Loucy (cell line): ENCODE measurements around the gene ANKFY1.

Experiments
- H2AFZ ChIP-seq: fragments of 200-600 bp; sonication (generic); 2 replicates; pipeline ENCODE4 v1.6.0; 2016; ENCODE audit warnings: antibody characterized with exemption, mild to moderate bottlenecking, low read length, moderate library complexity
- H3F3A ChIP-seq: fragments of 200-600 bp; 2 replicates; pipeline ENCODE4 v1.6.0; 2016; ENCODE audit warnings: antibody characterized with exemption, low read depth, mild to moderate bottlenecking
- H3K27me3 ChIP-seq: fragments of 200-600 bp; sonication (generic); 2 replicates; pipeline ENCODE4 v1.6.1; 2014; ENCODE audit warnings: low read length, mild to moderate bottlenecking; ENCODE audit not compliant: insufficient read depth, poor library complexity, severe bottlenecking
- H3K36me3 ChIP-seq: fragments of 200-600 bp; sonication (generic); 2 replicates; pipeline ENCODE4 v1.6.1; 2016; ENCODE audit warnings: low read length; ENCODE audit not compliant: insufficient read depth
- H3K4me1 ChIP-seq: fragments of 200-600 bp; sonication (generic); 2 replicates; pipeline ENCODE4 v1.5.1; 2014; ENCODE audit warnings: low read length, mild to moderate bottlenecking; ENCODE audit not compliant: insufficient read depth, poor library complexity, severe bottlenecking
- H3K4me2 ChIP-seq: fragments of 200-600 bp; sonication (generic); 2 replicates; pipeline ENCODE4 v1.6.0; 2014; ENCODE audit warnings: antibody characterized with exemption, low read length, low read depth, mild to moderate bottlenecking; ENCODE audit not compliant: poor library complexity, severe bottlenecking
- H3K4me3 ChIP-seq: fragments of 200-600 bp; sonication (generic); 2 replicates; pipeline ENCODE4 v1.5.1; 2014; ENCODE audit warnings: low read length, mild to moderate bottlenecking, mixed read lengths; ENCODE audit not compliant: poor library complexity, severe bottlenecking
- H3K79me2 ChIP-seq: fragments of 200-600 bp; sonication (generic); 2 replicates; pipeline ENCODE4 v1.6.1; 2014; ENCODE audit warnings: low read length; ENCODE audit not compliant: insufficient read depth
- H3K9ac ChIP-seq: fragments of 200-600 bp; sonication (generic); 2 replicates; pipeline ENCODE4 v1.6.0; 2014; ENCODE audit warnings: mild to moderate bottlenecking, low read depth, low read length, moderate library complexity; ENCODE audit not compliant: poor library complexity, severe bottlenecking
- H3K9me2 ChIP-seq: fragments of 200-600 bp; sonication (generic); replicated peaks from 2 replicates; pipeline ENCODE4 v1.6.1; 2016; ENCODE audit warnings: low read depth, low read length, mixed read lengths
- H3K9me3 ChIP-seq: fragments of 200-600 bp; sonication (generic); 2 replicates; pipeline ENCODE4 v1.6.1; 2014; ENCODE audit warnings: mild to moderate bottlenecking, antibody characterized with exemption, low read length, low read depth; ENCODE audit not compliant: insufficient read depth
- H4K20me1 ChIP-seq: fragments of 200-600 bp; sonication (generic); 2 replicates; pipeline ENCODE4 v1.6.0; 2014; ENCODE audit warnings: antibody characterized with exemption, low read length, mild to moderate bottlenecking; ENCODE audit not compliant: insufficient read depth, poor library complexity, severe bottlenecking
- CTCF ChIP-seq: fragments of 200-600 bp; sonication (generic); conservative IDR thresholded peaks from 2 replicates; pipeline ENCODE4 v1.5.1; 2014; ENCODE audit warnings: mild to moderate bottlenecking, antibody characterized with exemption, low read length
- EZH2phosphoT487 ChIP-seq: fragments of 200-600 bp; IDR thresholded peaks from 2 replicates; pipeline ENCODE4 v1.6.1; 2018; ENCODE audit warnings: antibody characterized with exemption, mild to moderate bottlenecking, moderate library complexity, borderline replicate concordance

Gene ANKFY1

GRCh38 chr17:4119299-4119698, 144.5 kb downstream of the ANKFY1 start:
- H2AFZ ChIP-seq = no peak overlapping the region
- no peaks in the 10 kb centered on the region for H3K79me2 ChIP-seq
- H3K4me2 ChIP-seq = no peak overlapping the region
- H3F3A ChIP-seq = no peaks in the 10 kb centered on the region
- H3K9ac ChIP-seq = no peak overlapping the region
- H3K9me2 ChIP-seq = no peaks in the 10 kb centered on the region
- no peak overlapping the region for H3K4me3 ChIP-seq
- H4K20me1 ChIP-seq = no peaks in the 10 kb centered on the region
- H3K4me1 ChIP-seq = no peaks in the 10 kb centered on the region
- H3K27me3 ChIP-seq = no peaks in the 10 kb centered on the region
- TF ChIP-seq CTCF (no peak), EZH2phosphoT487 (no peak)
- H3K36me3 ChIP-seq = peaks cover 80% of the 10 kb centered on the region; the same call in 1 of the 2 replicates
- H3K9me3 ChIP-seq = no peaks in the 10 kb centered on the region

- Histone ChIP-seq H3K79me2 (no peaks in the 10 kb centered on the region), H3K4me3 (no peak overlapping the region), H3K4me1 (no peaks in the 10 kb centered on the region), H3F3A (no peaks in the 10 kb centered on the region), H3K36me3 (peaks cover 82% of the 10 kb centered on the region), H3K9me3 (no peaks in the 10 kb centered on the region), H3K27me3 (no peaks in the 10 kb centered on the region), H3K9ac (no peak overlapping the region), H2AFZ (no peak overlapping the region), H4K20me1 (no peaks in the 10 kb centered on the region), H3K4me2 (no peak overlapping the region), H3K9me2 (no peaks in the 10 kb centered on the region)
- TF ChIP-seq EZH2phosphoT487 (no peak), CTCF (no peak)
These were observed 145.6 kb downstream of the ANKFY1 start for GRCh38 chr17:4118015-4118743.

GRCh38 chr17:4116516-4116915, 147.3 kb downstream of the ANKFY1 start:
- no peaks in the 10 kb centered on the region for H3K9me3 ChIP-seq
- H3F3A ChIP-seq = no peaks in the 10 kb centered on the region
- no peaks in the 10 kb centered on the region for H3K9me2 ChIP-seq
- no peaks in the 10 kb centered on the region for H3K79me2 ChIP-seq
- TF ChIP-seq EZH2phosphoT487 (no peak), CTCF (no peak; the same call in 1 of the 2 replicates)
- H2AFZ ChIP-seq = no peak overlapping the region
- H4K20me1 ChIP-seq = no peaks in the 10 kb centered on the region
- H3K4me3 ChIP-seq = no peak overlapping the region
- no peaks in the 10 kb centered on the region for H3K27me3 ChIP-seq
- H3K36me3 ChIP-seq = peaks cover 82% of the 10 kb centered on the region
- no peaks in the 10 kb centered on the region for H3K4me1 ChIP-seq
- no peak overlapping the region for H3K9ac ChIP-seq
- H3K4me2 ChIP-seq = no peak overlapping the region
